ENCODE measurements around the gene CDCA8.

GRCh38 chr1:37677808-37678207 is 14.5 kb upstream of the CDCA8 start:
- no peak for TF ChIP-seq MAFK (IDR thresholded peaks at IDR 0.05; ENCODE audit: low read depth, low read length)
- TF ChIP-seq SMC3 (IDR thresholded peaks at IDR 0.05; ENCODE audit: low read depth, low read length) = no peak
- no peak for TF ChIP-seq CTCF (conservative IDR thresholded peaks at IDR 0.05; ENCODE audit: low read depth, low read length)
- TF ChIP-seq USF2 (IDR thresholded peaks at IDR 0.05; ENCODE audit: low read depth, low read length) = no peak
- TF ChIP-seq RAD21 (IDR thresholded peaks at IDR 0.05; ENCODE audit: low read length) = no peak
- TF ChIP-seq NFE2L2 (IDR thresholded peaks at IDR 0.05; ENCODE audit: low read depth, low read length) = no peak
- TF ChIP-seq POLR2A (IDR thresholded peaks at IDR 0.05; ENCODE audit: low read depth, low read length) = no peak
- no peak for TF ChIP-seq CHD1 (IDR thresholded peaks at IDR 0.05; ENCODE audit: low read depth, low read length)
- no peak for TF ChIP-seq CEBPB (IDR thresholded peaks at IDR 0.05; ENCODE audit: low read depth, low read length)
- no peak for TF ChIP-seq RCOR1 (IDR thresholded peaks at IDR 0.05; ENCODE audit: insufficient replicate concordance, low read length)
- TF ChIP-seq FOS (IDR thresholded peaks at IDR 0.05; ENCODE audit: low read depth, low read length) = no peak
- TF ChIP-seq MAZ (IDR thresholded peaks at IDR 0.05; ENCODE audit: borderline replicate concordance, low read depth, low read length) = no peak

All from IMR-90 (cell line).